Measurements from ENCODE around the gene GKAP1. TPM values are rescaled to one million over a fixed set of nuclear protein-coding genes. Genes with fewer than 3 reads are reported as not detected.
"Not testable (repeated sequence)": the region's sequence is repeated elsewhere in the genome, so short reads cannot be mapped to it uniquely, and the experiment has no call there.

Gene GKAP1
- total RNA-seq, 1 experiment from 2014 or later = 5.7 TPM

GRCh38 chr9:83728591-83729368, 88.8 kb downstream of the GKAP1 start:
- not testable (repeated sequence) for DNase-seq (ENCODE audit: low spot score)

GRCh38 chr9:83724436-83724835, 93.1 kb downstream of the GKAP1 start:
- no peak for DNase-seq (ENCODE audit: low spot score)

- DNase-seq (ENCODE audit: low spot score) = no peak
Measured at GRCh38 chr9:83722726-83723495, 94.7 kb downstream of the GKAP1 start.

- no peak for DNase-seq (ENCODE audit: low spot score)
Measured at GRCh38 chr9:83721509-83721908, 96.1 kb downstream of the GKAP1 start.

GRCh38 chr9:83715794-83716193, 101.8 kb downstream of the GKAP1 start:
- no peak for DNase-seq (ENCODE audit: low spot score)

- DNase-seq (ENCODE audit: low spot score) = no peak
Measured at GRCh38 chr9:83715221-83715620, 102.3 kb downstream of the GKAP1 start.

GRCh38 chr9:83714329-83714728, 103.2 kb downstream of the GKAP1 start:
- DNase-seq (ENCODE audit: low spot score) = no peak

- peak; percentile 36 for DNase-seq (ENCODE audit: low spot score)
Measured at GRCh38 chr9:83708515-83709158, 108.9 kb downstream of the GKAP1 start.

GRCh38 chr9:83707768-83708514, 109.6 kb downstream of the GKAP1 start, which contains the start of gene UBQLN1:
Gene UBQLN1 (minus strand): TSS chr9:83707958. CDS start chr9:83707679, 279 bp downstream.
- peak; percentile 94 for DNase-seq (ENCODE audit: low spot score)

- DNase-seq (ENCODE audit: low spot score) = no peak
Measured at GRCh38 chr9:83707518-83707767, 110.1 kb downstream of the GKAP1 start.

- DNase-seq (ENCODE audit: low spot score) = peak; percentile 24
Measured at GRCh38 chr9:83706676-83707517, 110.7 kb downstream of the GKAP1 start.

- not testable (repeated sequence) for DNase-seq (ENCODE audit: low spot score)
Measured at GRCh38 chr9:83705219-83705651, 112.3 kb downstream of the GKAP1 start.

GRCh38 chr9:83701769-83702168, 115.8 kb downstream of the GKAP1 start:
- DNase-seq (ENCODE audit: low spot score) = peak; percentile 89

GRCh38 chr9:83701286-83701685, 116.3 kb downstream of the GKAP1 start:
- DNase-seq (ENCODE audit: low spot score) = no peak

GRCh38 chr9:83699615-83700014, 118.0 kb downstream of the GKAP1 start:
- DNase-seq (ENCODE audit: low spot score) = no peak

GRCh38 chr9:83698976-83699585, 118.5 kb downstream of the GKAP1 start:
- no peak for DNase-seq (ENCODE audit: low spot score)

- no peak for DNase-seq (ENCODE audit: low spot score)
Measured at GRCh38 chr9:83691492-83691891, 126.1 kb downstream of the GKAP1 start.

All from A172 (cell line).